Effector CD4-positive, alpha-beta T cell (primary cell): ENCODE results near the gene SEC14L5.

Source experiments
- DNase-seq: peaks from one replicate; pipeline ENCODE4 v3.0.0-alpha.2; 2020

SEC14L5 gene

GRCh38 chr16:5016967-5017677 is 59.0 kb downstream of the SEC14L5 start:
- DNase-seq, result no peak

GRCh38 chr16:5017678-5017969 is 59.5 kb downstream of the SEC14L5 start:
- DNase-seq, result no peak

GRCh38 chr16:5018793-5019192 is 60.7 kb downstream of the SEC14L5 start:
- no peak for DNase-seq

- DNase-seq, result no peak
Measured at GRCh38 chr16:5019775-5020174, 61.6 kb downstream of the SEC14L5 start.

GRCh38 chr16:5020551-5020950 is 62.4 kb downstream of the SEC14L5 start:
- no peak for DNase-seq

GRCh38 chr16:5022521-5022920 is 64.4 kb downstream of the SEC14L5 start:
- DNase-seq, result no peak

GRCh38 chr16:5024632-5025031 is 66.5 kb downstream of the SEC14L5 start:
- DNase-seq, result no peak

- DNase-seq, result no peak
Measured at GRCh38 chr16:5025171-5025632, 67.1 kb downstream of the SEC14L5 start.

- DNase-seq, result no peak
Measured at GRCh38 chr16:5026664-5027063, 68.5 kb downstream of the SEC14L5 start.

- no peak for DNase-seq
Measured at GRCh38 chr16:5027086-5027485, 69.0 kb downstream of the SEC14L5 start.

GRCh38 chr16:5027575-5028235 is 69.6 kb downstream of the SEC14L5 start:
- DNase-seq, result no peak

- no peak for DNase-seq
Measured at GRCh38 chr16:5028950-5029475, 70.9 kb downstream of the SEC14L5 start.

GRCh38 chr16:5030251-5030870 is 72.2 kb downstream of the SEC14L5 start:
- no peak for DNase-seq

GRCh38 chr16:5031601-5032000 is 73.5 kb downstream of the SEC14L5 start:
- no peak for DNase-seq

- DNase-seq, result no peak
Measured at GRCh38 chr16:5032748-5033167, 74.6 kb downstream of the SEC14L5 start.

- DNase-seq, result peak; percentile 80
Measured at GRCh38 chr16:5033256-5034166, 75.4 kb downstream of the SEC14L5 start, which contains the start of gene NAGPA. Gene NAGPA (minus strand): TSS chr16:5033935. CDS start chr16:5033914, 21 bp downstream.

- DNase-seq, result no peak
Measured at GRCh38 chr16:5034167-5034523, 76.0 kb downstream of the SEC14L5 start.

- no peak for DNase-seq
Measured at GRCh38 chr16:5035909-5036227, 77.7 kb downstream of the SEC14L5 start.

GRCh38 chr16:5036228-5037156 is 78.4 kb downstream of the SEC14L5 start:
- DNase-seq, result no peak

- DNase-seq, result no peak
Measured at GRCh38 chr16:5040451-5040850, 82.3 kb downstream of the SEC14L5 start.

GRCh38 chr16:5041600-5042133 is 83.5 kb downstream of the SEC14L5 start:
- no peak for DNase-seq
